ENCODE results near the gene DNAH6. TPM values are rescaled to one million over a fixed set of nuclear protein-coding genes. Genes with fewer than 3 reads are reported as not detected.

The DNAH6 gene
- total RNA-seq, 1 experiment from 2014 or later, result not detected

DNA sequence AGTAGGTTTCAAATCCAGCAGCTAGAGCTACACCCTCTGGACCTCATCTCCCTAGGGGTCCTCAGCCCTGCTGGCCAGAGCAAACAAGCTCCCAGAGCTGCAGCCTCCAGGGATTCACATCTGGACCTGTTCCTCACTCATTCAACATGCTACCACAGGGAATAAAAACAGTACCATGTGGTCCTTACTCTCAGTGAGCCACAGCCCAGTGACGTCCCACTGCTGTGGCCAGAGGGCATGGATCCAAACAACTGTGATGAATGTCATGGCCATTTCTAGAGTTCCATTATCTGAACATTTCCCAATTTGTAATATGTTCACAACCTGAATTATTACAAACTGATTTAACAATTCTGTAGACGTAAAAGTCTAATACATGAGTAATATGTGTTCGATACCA is 186.6 kb downstream of the DNAH6 start:
- TF ChIP-seq CTCF (conservative IDR thresholded peaks at IDR 0.05; ENCODE audit: low read depth, low read length), result no peak
- TF ChIP-seq EZH2 (IDR thresholded peaks at IDR 0.05; ENCODE audit: borderline replicate concordance, low read depth, low read length, poor library complexity, severe bottlenecking), result no peak
- Histone ChIP-seq H3K4me1 (ENCODE audit: insufficient read depth, low read length, poor library complexity, severe bottlenecking) (no peaks in the 10 kb centered on the region), H3K27ac (ENCODE audit: low read depth, low read length, poor library complexity, severe bottlenecking) (no peak overlapping the region), H3K27me3 (replicated peaks; ENCODE audit: insufficient read depth, low read depth, low read length, poor library complexity) (no peaks in the 10 kb centered on the region), H3K9me3 (ENCODE audit: low read depth, low read length, poor library complexity, severe bottlenecking) (no peaks in the 10 kb centered on the region), H3K4me3 (ENCODE audit: low read depth, low read length, poor library complexity, severe bottlenecking) (no peak overlapping the region), H3K36me3 (ENCODE audit: insufficient read depth, low read length, poor library complexity, severe bottlenecking) (no peaks in the 10 kb centered on the region)
- CTCF ChIA-PET, result no interaction called here
- intact Hi-C loops (cut with micrococcal nuclease; ENCODE audit: unreplicated experiment), result no loop called here
- POLR2A ChIA-PET (ENCODE audit: low non-redundant PET), result no interaction called here
- no TSS peak for BruUV-seq (replicated peaks)
- no peak for DNase-seq (ENCODE audit: low spot score)

- TF ChIP-seq CTCF (conservative IDR thresholded peaks at IDR 0.05; ENCODE audit: low read depth, low read length) (no peak), EZH2 (IDR thresholded peaks at IDR 0.05; ENCODE audit: borderline replicate concordance, low read depth, low read length, poor library complexity, severe bottlenecking) (no peak)
- CTCF ChIA-PET, result no interaction called here
- H3K27ac ChIP-seq (ENCODE audit: low read depth, low read length, poor library complexity, severe bottlenecking), result no peak overlapping the region
- BruUV-seq (replicated peaks), result no TSS peak
- no peaks in the 10 kb centered on the region for H3K9me3 ChIP-seq (ENCODE audit: low read depth, low read length, poor library complexity, severe bottlenecking)
- H3K27me3 ChIP-seq (replicated peaks; ENCODE audit: insufficient read depth, low read depth, low read length, poor library complexity), result no peaks in the 10 kb centered on the region
- DNase-seq (ENCODE audit: low spot score), result no peak
- no peaks in the 10 kb centered on the region for H3K36me3 ChIP-seq (ENCODE audit: insufficient read depth, low read length, poor library complexity, severe bottlenecking)
- intact Hi-C loops (cut with micrococcal nuclease; ENCODE audit: unreplicated experiment), result no loop called here
- no peaks in the 10 kb centered on the region for H3K4me1 ChIP-seq (ENCODE audit: insufficient read depth, low read length, poor library complexity, severe bottlenecking)
- POLR2A ChIA-PET (ENCODE audit: low non-redundant PET), result no interaction called here
- H3K4me3 ChIP-seq (ENCODE audit: low read depth, low read length, poor library complexity, severe bottlenecking), result no peak overlapping the region
Measured at GRCh38 chr2:84703831-84704230, 187.5 kb downstream of the DNAH6 start.

- intact Hi-C loops (cut with micrococcal nuclease; ENCODE audit: unreplicated experiment), result no loop called here
- ChIA-PET POLR2A (ENCODE audit: low non-redundant PET) (no interaction called here), CTCF (no interaction called here)
- no TSS peak for BruUV-seq (replicated peaks)
- DNase-seq (ENCODE audit: low spot score), result no peak
- Histone ChIP-seq H3K27me3 (replicated peaks; ENCODE audit: insufficient read depth, low read depth, low read length, poor library complexity) (no peaks in the 10 kb centered on the region), H3K4me3 (ENCODE audit: low read depth, low read length, poor library complexity, severe bottlenecking) (no peak overlapping the region), H3K4me1 (ENCODE audit: insufficient read depth, low read length, poor library complexity, severe bottlenecking) (no peaks in the 10 kb centered on the region), H3K36me3 (ENCODE audit: insufficient read depth, low read length, poor library complexity, severe bottlenecking) (no peaks in the 10 kb centered on the region), H3K9me3 (ENCODE audit: low read depth, low read length, poor library complexity, severe bottlenecking) (no peaks in the 10 kb centered on the region), H3K27ac (ENCODE audit: low read depth, low read length, poor library complexity, severe bottlenecking) (no peak overlapping the region)
- TF ChIP-seq EZH2 (IDR thresholded peaks at IDR 0.05; ENCODE audit: borderline replicate concordance, low read depth, low read length, poor library complexity, severe bottlenecking), result no peak
- no peak for TF ChIP-seq CTCF (conservative IDR thresholded peaks at IDR 0.05; ENCODE audit: low read depth, low read length)
Measured at GRCh38 chr2:84704505-84705244, 188.4 kb downstream of the DNAH6 start.
